ENCODE measurements around the gene DDX56.
"Not testable (repeated sequence)": the region's sequence is repeated elsewhere in the genome, so short reads cannot be mapped to it uniquely, and the experiment has no call there.

DDX56 gene

GRCh38 chr7:44595934-44596635, 22.4 kb upstream of the DDX56 start:
- DNase-seq = no peak

- DNase-seq = no peak
Observed at GRCh38 chr7:44590910-44591309, 17.2 kb upstream of the DDX56 start.

DNA sequence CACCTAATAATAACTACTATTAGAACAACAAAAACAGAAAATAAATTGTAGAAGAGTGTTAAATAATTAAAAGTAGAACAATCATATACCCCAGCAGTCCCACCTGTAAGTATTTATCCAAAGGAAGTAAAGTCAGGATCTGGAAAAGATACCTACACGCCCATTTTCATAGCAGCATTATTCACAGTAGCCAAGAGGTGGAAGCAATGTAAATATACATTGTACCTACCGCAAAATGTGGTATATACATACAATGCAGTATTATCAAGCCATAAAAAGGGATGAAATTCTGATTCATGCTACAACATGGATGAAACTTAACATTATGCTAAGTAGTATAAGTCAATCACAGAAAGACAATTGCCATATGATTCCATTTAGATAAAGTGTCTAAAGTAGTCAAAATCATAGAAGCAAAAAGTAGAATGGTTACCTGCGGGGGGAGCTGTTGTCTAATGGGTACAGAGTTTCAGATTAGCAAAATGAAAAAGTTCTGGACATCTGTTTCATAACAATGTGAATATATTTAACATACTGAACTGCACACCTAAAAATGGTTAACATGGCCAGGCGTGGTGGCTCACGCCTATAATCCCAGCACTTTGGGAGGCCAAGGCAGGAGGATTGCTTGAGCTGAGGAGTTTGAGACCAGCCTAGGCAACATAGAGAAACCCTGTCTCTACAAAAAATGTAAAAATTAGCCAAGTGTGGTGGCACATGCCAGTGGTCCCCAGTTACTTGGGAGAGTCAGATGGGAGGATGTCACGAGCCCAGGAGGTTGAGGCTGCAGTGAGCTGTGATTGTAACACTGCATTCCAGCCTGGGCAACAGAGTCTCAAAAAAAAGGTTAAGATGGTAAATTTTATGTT, 14.4 kb upstream of the DDX56 start:
- DNase-seq = no peak

- DNase-seq = no peak
Observed at GRCh38 chr7:44583146-44583865, 9.6 kb upstream of the DDX56 start.

GRCh38 chr7:44581879-44582603, 8.3 kb upstream of the DDX56 start, which contains the start of gene TMED4:
Gene TMED4 (minus strand): TSS chr7:44582231. CDS start chr7:44582206, 25 bp downstream.
- peak; percentile 98 for DNase-seq

DNA sequence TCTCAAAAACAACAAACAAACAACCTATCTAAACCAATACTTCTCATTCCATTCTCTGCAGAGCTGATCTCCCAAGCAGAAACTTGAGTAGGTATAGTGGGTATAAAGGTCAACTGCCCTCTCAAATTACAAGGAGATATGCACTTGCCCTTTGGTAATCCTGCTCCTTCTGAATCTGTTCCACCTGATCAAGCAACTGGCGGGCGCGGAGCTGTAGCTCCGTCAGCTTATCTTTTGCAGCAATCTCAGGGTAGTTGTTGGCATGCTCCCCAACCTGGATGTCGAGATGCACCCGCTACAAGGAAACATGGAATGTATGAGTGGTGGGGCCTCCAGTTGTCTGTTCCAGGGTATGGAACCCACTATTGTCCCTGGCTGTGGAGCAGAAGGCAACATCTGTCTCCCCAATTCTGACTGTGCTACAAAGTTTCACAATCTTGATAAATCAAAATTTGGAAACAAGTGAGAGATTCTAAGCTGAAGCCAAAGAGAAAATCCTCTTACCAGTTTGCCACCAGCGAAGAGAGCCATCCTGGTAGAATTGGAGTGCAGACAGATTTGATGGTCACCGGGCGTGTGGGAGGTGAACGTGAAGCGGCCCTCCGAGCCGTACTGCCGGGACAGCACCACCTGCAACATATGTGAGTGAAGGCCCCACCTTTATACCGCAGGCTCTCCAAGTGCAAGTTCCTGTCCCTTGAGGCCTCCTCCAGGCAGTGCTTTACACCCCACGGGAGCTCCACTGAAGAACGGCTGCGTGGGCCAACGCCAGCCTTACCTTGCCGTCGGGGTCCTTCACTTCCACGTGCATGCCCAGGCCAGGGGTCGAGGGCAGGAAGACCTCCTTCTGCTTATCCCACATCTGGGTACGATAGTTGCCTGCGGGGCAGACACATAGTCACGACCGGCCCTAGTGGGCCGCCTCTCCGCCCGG, 7.5 kb upstream of the DDX56 start:
- no peak for DNase-seq

- no peak for DNase-seq
Observed at GRCh38 chr7:44576228-44576627, 2.5 kb upstream of the DDX56 start.

DNA sequence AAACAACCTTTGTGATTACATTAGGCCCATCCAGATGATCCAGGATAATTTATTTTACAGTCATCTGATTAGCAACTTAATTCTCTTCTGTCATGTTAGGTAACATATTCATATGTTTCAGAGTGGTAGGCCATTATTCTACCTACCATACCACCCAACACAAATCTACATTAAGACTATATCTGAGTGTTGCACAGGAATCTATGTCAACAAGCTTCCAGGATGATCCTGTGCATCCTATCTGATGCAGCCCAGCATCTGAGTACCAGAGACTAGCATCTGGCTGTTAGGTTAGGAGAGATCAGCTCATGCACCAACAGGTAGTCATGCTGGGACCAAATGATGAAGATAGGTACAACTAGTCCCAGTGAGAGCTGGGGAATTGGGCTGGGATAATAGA, 1.3 kb upstream of the DDX56 start:
- no peak for DNase-seq

GRCh38 chr7:44574287-44574872, 672 bp upstream of the DDX56 start:
- DNase-seq = no peak

DNA sequence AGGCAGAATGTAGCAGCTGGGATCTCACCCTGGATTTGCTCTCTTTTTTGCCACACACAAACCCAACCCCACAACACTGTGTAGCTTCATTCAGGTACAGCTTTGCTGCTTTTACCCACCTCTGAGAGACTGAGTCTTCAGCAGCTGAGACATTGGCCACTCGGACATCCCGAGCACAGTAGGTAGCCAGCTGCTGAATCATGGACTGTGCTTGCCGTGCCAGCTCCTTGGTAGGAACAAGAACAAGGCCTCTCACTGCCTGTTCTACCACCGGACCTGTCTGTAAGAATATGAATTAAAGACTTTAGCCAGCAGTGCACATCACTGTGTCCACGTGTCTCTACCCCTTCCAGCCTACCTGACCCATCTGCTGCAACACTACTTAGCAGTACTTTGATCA, 937 bp downstream of the DDX56 start:
- DNase-seq = no peak

- no peak for DNase-seq
Observed at GRCh38 chr7:44569959-44570358, 3.7 kb downstream of the DDX56 start.

DNA sequence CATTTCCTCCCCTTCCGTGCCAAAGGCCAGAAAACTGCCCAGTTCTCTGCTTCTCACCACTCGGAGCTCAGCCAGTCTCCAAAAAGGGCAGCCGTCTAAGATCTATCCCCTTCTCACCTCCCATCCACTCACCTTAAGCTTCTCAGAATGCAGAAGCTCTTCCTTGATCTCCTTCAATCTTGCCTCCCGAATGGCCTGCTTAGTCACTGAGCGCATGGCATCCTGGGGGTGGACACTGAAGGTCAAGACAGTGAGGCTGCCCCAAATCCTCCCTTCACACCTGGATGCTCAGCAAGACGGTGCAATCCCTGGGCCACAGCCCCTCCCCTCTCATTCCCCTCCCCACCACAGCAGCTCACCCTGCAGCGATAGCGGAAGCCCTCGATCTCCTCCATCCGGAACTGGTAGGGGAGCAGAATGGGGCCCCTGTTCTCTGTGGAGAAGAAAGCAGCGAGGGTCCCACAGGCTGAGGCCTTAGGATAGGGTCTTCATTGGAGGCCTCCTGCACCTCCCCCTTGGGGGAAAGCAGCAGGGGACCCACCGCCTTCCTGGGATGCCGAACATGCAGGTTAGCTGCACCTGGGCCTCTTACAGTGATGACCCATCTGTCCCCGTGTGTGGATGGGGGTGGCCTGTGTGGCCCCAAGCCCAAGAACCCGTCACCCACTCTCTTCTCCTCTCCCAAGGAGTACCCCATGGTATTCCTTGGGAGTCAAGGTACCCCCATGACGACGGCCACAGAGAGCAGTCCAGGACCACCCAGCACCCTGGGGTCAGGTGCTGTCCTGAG, 4.7 kb downstream of the DDX56 start:
- DNase-seq = no peak

DNA sequence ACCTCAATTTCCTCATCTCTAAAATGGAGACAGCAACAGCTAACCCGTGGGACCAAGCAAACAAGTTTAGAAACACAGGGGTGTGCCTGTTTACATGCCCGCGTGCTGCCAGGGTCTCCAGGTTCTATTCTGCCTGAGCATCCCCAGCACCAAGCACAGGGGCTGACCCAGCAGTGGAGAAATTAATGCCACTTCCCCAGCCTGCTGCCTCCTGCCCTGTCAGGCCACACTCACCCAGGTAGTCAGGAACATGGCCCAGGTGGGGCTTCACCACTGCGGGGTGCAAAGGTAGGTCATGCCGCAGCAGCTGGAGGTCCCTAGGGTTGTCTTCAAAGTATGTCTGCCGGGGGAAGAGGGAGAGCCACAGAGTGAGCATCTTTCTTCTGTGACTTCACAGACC, 5.8 kb downstream of the DDX56 start:
- no peak for DNase-seq

- DNase-seq = no peak
Observed at GRCh38 chr7:44566680-44567079, 7.0 kb downstream of the DDX56 start.

GRCh38 chr7:44565795-44566559, 7.7 kb downstream of the DDX56 start:
- no peak for DNase-seq

DNA sequence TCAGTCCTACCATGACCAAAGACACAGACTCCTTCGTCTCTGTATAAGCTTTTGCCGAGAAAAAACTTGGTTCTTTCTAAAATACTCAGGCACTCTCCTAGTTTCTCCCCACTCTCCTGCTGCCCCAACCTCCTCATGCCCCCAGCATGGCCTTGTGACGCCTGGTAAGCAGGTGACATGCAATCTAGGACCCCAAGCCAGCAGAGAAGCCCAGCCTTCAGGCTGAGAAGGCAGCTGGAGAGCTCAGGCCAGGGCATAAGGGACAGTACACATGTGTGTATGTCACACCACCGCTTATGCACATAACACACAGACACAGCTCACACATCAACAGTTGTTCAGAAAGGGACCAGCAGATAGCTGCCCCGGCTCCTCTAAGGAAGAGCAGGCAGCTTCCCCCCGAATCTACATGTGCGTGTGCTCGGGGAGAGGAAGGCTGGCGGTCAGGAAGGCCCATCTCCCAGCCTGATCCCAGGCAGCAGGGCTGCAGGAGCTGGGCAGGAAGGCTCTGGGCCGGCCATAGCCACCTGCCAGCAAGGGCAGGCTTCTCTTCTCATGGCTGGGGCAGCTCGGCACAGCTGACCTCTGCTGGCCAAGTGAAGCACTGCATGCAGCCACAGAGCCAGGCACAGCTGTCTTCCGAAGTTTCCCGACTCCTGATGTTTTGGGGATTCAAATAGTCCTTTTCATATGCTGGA, 8.5 kb downstream of the DDX56 start:
- no peak for DNase-seq

GRCh38 chr7:44564606-44565005, 9.1 kb downstream of the DDX56 start:
- no peak for DNase-seq

DNA sequence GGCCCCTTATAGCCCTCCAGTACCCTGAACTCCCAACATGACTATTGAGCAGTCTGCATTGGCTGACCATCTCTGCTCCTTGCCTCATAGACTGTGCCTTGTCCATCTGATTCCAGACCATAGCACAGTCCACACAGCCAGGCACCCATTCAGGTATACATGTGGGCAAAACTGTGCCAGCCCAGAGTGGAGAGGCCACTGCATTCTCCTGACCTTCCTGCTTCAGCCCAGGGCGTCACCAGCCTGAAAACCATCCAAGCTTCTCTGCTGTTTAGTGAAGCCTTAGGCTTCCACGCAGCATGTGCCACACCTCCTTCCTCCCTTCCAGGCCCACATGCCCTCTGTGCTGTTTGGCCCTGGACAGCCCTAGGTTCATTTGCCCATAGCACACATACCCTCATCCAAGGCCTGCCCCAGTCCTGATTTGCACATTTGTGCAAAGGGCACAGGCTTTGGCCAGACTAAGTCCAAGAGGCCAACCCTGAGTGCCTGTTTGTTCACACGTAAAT, 10.5 kb downstream of the DDX56 start:
- no peak for DNase-seq

DNA sequence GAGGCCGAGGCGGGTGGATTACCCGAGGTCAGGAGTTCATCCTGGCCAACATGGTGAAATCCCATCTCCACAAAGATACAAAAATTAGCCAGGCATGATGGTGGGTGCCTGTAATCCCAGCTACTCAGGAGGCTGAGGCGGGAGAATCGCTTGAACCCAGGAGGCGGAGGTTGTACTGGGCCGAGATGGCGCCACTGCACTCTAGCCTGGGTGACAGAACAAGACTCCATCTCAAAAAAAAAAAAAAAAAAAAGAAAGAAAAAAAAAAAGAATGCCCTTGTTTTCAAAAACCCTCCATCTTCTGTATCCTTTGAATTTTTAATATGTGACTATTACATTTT, 11.1 kb downstream of the DDX56 start:
- not testable (repeated sequence) for DNase-seq
